Measurements from ENCODE around the gene ZBTB7C. TPM values are rescaled to one million over a fixed set of nuclear protein-coding genes. Genes with fewer than 3 reads are reported as not detected.

Gene ZBTB7C
- total and polyA plus RNA-seq, 9 of the 15 experiments (the other 6 are each of a cell fraction or from before 2014, with no cell fraction given), result not detected

- TF ChIP-seq, protein P1, sequence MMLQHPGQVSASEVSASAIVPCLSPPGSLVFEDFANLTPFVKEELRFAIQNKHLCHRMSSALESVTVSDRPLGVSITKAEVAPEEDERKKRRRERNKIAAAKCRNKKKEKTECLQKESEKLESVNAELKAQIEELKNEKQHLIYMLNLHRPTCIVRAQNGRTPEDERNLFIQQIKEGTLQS (IDR thresholded peaks at IDR 0.05), result no peak
- TF ChIP-seq, protein P1 (CRISPR knock-in tag; conservative IDR thresholded peaks at IDR 0.05), result no peak
- TF ChIP-seq TRIM28 (IDR thresholded peaks at IDR 0.05), result no peak
Observed at GRCh38 chr18:48042431-48042830, 366.8 kb downstream of the ZBTB7C start (continued).

GRCh38 chr18:48040457-48041110 lies 368.6 kb downstream of the ZBTB7C start:
- in situ Hi-C loops (cut with MboI), result no loop called here
- Histone ChIP-seq H3K9ac (ENCODE audit: insufficient read depth in 1 of 2, low read depth in 2 of 2, low read length in 2 of 2) (no peak overlapping the region), H3K27ac (ENCODE audit: extremely low read depth, low read depth, low read length) (no peak overlapping the region), H3K4me1 (replicated peaks in 1 of 2; ENCODE audit: control insufficient read depth in 2 of 2, insufficient read depth in 2 of 2, low read length in 2 of 2) (no peaks in the 10 kb centered on the region), H3K9me3 (replicated peaks; ENCODE audit: control insufficient read depth, insufficient read depth, low read depth, low read length) (no peaks in the 10 kb centered on the region), H3K9me1 (ENCODE audit: control insufficient read depth, insufficient read depth, low read length) (no peaks in the 10 kb centered on the region), H3K4me3 (no peak overlapping the region), H2AFZ (ENCODE audit: low read depth, low read length) (no peak overlapping the region), H3K36me3 (ENCODE audit: control insufficient read depth, insufficient read depth, low read length) (no peaks in the 10 kb centered on the region), H3K27me3 (ENCODE audit: control insufficient read depth in 2 of 2, insufficient read depth in 2 of 2, low read length in 2 of 2) (peaks cover 0 to 38% of the 10 kb centered on the region in 2 experiments; a peak in 2 of 5 replicates), H3K4me2 (ENCODE audit: insufficient read depth, low read length) (no peak overlapping the region), H3K79me2 (ENCODE audit: control insufficient read depth, insufficient read depth, low read length) (no peaks in the 10 kb centered on the region), H4K20me1 (replicated peaks; ENCODE audit: control insufficient read depth, insufficient read depth, low read length) (no peaks in the 10 kb centered on the region)
- POLR2A ChIA-PET, result interaction anchor here (0.6 kb wide), 1 partner anchor 15 kb away, joined by 3 read pairs; no protein-coding TSS in a partner anchor
- BruUV-seq (replicated peaks), result no TSS peak
- under 1% methylated on average over 14 of the region's 23 CpGs for WGBS (ENCODE audit: insufficient coverage, low coverage, missing lambda C conversion rate)
- ATAC-seq, result no peak
- no peak for DNase-seq (ENCODE audit: extremely low read depth in 1 of 4, low spot score in 3 of 4)
- CTCF ChIA-PET (ENCODE audit: low intra/inter-chr PET ratio), result no interaction called here
- intact Hi-C loops (cut with micrococcal nuclease), result no loop called here
- no peak for FAIRE-seq
- TF ChIP-seq ERF (CRISPR knock-in tag; IDR thresholded peaks at IDR 0.05), result no peak
- TF ChIP-seq ZNF717 (CRISPR knock-in tag; IDR thresholded peaks at IDR 0.05), result no peak
- TF ChIP-seq JUN (IDR thresholded peaks at IDR 0.05; ENCODE audit: borderline replicate concordance, low read depth, low read length), result no peak
- TF ChIP-seq JUN (CRISPR knock-in tag; IDR thresholded peaks at IDR 0.05; ENCODE audit: borderline replicate concordance), result no peak

Data from K562 (cell line).